PC-9 (cell line): ENCODE measurements around the gene RIN1.

Experiments
- EZH2 ChIP-seq: fragments of 200-600 bp; sonication (generic); IDR thresholded peaks from 2 replicates; pipeline ENCODE4 v1.8.0; 2017; ENCODE audit warnings: antibody characterized with exemption, low read depth
- TF ChIP-seq, protein P1 (sequence below): fragments of 200-600 bp; sonication (generic); conservative IDR thresholded peaks from 2 replicates; pipeline ENCODE4 v1.6.1; 2017; ENCODE audit warnings: mixed run types, antibody characterized with exemption, mild to moderate bottlenecking, moderate library complexity

DNA sequence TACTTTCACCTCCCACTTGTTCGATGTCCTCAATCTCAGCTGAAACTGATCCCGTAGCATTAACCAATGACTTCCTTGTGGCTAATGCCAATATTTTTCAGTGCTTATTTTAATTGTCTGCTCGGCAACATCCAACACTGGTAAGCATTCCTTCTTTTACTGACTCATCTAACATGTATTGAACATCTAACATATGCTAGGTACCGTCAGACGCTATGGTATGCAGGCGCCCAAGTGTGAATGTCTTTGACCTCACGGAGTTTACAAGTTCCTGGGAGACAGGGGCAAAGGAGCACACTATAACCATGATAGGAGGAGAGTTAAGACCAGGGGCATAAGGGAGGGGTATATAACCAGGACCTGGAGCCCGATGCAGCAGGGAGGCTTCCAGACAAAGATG, 6.9 kb upstream of the RIN1 start:
- TF ChIP-seq, protein P1, sequence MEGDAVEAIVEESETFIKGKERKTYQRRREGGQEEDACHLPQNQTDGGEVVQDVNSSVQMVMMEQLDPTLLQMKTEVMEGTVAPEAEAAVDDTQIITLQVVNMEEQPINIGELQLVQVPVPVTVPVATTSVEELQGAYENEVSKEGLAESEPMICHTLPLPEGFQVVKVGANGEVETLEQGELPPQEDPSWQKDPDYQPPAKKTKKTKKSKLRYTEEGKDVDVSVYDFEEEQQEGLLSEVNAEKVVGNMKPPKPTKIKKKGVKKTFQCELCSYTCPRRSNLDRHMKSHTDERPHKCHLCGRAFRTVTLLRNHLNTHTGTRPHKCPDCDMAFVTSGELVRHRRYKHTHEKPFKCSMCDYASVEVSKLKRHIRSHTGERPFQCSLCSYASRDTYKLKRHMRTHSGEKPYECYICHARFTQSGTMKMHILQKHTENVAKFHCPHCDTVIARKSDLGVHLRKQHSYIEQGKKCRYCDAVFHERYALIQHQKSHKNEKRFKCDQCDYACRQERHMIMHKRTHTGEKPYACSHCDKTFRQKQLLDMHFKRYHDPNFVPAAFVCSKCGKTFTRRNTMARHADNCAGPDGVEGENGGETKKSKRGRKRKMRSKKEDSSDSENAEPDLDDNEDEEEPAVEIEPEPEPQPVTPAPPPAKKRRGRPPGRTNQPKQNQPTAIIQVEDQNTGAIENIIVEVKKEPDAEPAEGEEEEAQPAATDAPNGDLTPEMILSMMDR, result no peak
- no peak for TF ChIP-seq EZH2
